NCI-H69 (cell line): ENCODE results near the gene DNAH7.
"Not testable (repeated sequence)": the region's sequence is repeated elsewhere in the genome, so short reads cannot be mapped to it uniquely, and the experiment has no call there.

Experiments used
- DNase-seq: peaks from one replicate; lab custom pipeline; 2025; lab: John Stamatoyannopoulos, UW

The DNAH7 gene

DNA sequence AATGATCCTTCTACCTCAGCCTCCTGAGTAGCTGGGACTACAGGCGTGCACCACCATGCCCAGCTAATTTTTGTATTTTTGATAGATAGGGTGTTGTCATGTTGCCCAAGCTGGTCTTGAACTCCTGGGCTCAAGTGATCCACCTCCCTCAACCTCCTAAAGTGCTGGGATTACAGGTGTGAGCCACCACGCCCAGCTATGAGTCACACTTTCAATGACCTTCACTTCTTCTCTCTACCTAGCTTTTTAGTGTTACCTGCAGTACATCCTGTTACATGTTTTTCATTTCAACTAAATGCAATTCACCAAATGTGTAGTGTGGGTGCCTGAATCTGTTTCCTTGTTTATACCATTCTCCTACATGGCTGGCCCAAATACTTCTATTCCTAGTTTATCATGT is 347.6 kb downstream of the DNAH7 start:
- DNase-seq, result no peak

DNA sequence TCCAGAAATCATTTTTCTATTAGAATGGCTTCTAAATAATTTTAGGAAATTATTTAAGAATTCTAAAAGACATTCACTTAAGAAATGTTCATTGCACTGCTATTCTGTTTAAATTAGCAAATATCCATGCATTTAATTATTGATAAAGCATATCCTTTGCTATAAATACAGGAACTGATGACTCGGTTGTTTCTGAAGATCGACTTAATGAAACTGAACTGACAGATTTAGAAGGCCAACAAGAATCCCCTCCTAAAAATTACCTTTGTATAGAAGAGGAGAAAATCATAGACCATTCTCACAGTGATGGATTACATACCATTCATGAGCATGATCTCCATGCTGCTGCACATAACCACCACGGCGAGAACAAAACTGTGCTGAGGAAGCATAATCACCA is 352.2 kb downstream of the DNAH7 start:
- DNase-seq, result no peak

DNA sequence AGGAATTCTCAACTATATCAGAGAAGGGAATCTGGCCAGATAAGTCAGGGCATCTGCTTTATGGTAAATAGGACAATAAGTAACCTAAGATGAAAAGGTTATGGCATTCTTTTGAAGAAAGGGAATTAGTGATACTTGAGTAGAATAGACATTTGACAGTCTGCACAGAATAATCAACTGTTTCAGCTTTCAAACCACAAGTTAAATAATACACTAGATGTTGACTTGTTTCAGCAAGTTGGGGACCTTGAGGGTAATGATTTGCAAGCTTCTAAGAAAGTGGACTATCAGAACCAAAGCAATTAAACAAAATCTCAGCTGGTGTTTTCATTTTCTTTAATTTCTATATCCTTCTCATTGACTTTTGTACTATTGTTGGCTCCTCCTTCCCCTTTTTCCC is 357.2 kb downstream of the DNAH7 start:
- DNase-seq, result no peak

DNA sequence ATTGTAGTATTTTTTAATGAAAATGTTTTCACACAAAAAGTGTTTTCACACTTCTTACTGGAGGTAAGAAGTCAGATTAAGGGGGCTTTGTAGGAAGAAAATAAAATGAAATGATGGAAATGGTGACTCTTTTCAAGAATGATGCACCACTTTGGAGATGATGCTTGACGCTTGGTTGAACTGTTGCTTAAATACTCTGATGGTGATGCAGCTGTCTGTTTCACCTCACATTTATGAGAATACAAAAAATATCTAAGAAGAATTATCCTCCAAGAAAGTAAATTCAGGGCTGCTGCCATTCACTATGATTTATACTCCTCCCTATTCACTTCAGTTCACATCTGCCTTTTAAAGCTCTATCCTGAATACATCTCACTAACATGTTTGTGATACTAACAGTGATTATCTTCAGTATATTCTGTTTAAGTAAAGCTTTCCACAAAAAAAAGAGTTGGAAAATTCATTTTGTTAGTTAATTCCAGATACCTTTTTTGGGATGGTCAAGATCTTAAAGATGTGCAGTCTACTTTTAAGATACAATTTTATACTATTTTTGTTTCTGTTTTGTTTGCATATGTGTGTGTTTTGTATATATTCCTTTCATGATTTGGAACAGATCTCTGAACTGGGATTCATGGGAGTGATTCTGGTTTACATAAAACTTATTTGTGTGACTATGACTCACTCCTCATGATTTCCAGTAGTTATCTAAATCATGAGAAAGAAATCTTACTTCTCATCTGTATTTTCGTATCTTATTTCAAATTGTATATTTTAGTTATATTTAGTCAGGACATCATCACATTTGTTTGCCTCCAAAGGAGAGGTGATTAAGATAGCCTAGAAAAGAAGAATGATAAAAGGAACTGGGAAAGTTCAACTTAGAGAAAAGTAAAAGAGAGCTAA is 358.5 kb downstream of the DNAH7 start:
- DNase-seq, result no peak

DNA sequence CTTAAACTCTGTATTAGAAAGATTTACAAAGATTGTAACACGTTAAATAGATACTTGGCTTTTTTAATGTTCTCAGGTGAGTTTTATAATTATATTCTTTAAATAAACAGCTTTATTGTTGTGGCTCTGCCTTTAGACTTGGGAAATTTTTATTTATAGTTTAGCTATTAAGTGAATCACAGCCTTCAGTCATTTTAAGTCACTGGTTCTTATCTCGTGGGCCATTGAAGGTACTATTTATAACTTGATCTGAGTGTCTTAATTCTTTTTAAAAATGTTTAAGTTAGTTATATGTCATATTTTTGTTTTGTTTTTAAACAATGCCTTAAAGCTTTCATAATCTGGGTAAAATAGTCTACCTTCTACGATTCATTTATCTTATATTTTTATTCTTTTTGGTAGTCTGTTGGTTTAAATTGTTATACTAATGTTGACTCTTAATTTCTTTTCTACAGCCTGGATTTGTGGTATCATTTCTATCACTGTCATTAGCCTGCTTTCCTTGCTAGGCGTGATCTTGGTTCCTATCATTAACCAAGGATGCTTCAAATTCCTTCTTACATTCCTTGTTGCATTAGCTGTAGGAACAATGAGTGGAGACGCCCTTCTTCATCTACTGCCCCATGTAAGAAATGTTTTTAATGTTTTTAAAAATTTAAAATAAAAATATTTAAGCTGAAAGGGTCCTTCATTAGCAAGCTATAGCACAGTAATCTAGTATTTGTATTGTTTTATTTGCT is 362.3 kb downstream of the DNAH7 start:
- no peak for DNase-seq

DNA sequence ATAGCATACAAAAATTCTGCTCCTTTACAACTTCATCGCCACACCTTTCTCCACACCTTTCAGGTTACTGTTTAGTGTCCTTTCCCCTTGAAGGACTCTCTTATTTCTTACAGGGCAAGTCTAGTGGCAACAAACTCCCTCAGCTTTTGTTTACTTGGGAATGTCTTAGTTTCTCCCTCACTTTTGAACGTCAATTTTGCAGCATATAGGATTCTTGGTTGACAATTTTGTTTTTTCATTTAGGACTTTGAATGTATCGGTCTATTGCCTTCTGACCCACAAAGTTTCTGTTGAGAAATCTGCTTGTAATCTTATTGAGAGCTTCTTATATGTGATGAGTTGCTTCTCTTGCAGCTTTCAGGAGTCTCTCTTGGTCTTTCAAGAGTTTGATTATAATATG is 368.2 kb downstream of the DNAH7 start:
- no peak for DNase-seq

DNA sequence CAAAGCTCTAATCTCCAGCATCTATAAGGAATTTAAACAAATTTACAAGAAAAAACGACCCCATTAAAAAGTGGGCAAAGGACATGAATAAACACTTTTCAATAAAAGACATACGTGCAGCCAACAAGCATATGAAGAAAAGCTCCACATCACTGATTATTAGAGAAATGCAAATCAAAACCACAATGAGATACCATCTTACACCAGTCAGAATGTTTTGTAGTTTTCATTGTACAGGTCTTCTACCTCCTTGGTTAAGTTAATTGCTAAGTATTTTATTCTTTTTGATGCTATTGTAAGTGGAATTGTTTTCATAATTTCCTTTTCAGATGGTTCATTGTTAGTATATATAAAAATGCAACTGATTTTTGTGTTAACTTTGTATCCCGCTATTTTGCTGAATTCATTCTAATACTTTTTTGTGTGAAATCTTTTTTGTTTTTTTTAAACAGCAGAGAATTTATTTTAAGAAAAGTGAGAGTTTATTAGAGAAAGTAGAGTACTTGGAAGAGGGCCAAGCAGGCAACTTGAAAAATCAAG is 370.9 kb downstream of the DNAH7 start:
- no peak for DNase-seq

DNA sequence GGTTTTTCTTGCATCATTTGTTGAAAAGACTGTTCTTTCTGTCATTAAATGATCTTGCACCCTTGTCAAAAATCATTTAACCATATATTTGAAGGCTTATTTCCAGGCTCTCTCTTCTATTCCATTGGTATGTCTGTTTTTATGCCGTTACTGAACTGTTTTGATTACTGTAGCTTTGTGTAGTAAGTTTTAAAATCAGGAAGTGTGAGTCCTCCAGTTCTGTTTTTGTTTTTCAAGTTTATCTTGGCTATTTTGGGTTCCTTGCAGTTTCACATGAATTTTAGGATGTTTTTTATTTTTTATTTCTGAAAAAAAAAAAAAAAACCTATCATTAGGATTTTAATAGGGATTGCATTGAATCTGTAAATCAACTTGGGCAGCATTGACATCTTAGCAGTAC is 372.6 kb downstream of the DNAH7 start:
- DNase-seq, result no peak

DNA sequence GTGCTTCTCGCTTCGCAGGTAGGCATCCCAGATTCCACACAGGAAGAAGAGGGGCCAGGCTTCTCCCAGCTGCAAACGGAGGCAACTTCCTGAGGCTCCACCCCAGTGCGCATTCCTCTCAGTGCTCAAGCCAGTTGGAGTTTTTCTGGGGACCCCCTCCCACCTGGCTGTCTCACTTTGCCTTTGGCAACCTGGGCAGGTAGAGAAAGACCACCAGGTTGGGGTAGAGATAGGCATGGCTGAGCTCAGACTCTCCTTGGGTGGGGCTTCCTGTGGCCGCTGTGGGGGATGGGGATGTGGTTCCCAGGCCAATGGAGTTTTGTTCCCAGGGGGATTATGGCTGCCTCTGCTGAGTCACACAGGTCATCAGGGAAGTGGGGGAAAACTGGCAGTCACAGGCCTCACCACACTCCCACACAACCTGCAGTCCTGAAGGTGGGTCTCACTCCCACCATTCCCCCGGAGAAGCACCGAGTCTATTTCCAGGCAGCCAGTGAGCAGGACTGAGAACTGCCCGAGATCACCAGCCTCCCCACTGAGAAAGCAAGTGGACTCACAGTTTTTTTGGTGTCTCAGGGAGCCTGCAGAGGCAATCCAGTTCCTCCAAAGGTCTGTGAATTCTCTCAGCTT is 373.5 kb downstream of the DNAH7 start:
- no peak for DNase-seq

DNA sequence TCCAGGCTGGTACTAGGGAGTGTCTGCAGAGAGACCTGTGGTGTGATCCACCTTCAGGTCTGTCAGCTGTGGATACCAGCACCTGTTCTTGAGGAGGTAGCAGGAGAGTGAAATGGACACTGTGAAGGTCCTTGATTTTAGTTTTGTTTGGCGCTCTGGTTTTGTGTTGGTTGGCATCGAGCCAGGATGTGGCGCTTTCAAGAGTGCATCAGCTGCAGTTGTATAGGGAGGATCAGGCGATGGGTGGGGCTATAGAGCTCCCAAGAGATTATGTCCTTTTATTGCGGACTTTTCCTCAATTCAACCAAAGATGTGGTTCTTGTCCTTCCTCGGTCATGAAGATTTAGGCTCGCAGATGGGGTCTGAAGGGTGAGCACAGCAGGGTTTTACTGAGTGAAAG is 374.1 kb downstream of the DNAH7 start:
- peak; percentile 6 for DNase-seq

DNA sequence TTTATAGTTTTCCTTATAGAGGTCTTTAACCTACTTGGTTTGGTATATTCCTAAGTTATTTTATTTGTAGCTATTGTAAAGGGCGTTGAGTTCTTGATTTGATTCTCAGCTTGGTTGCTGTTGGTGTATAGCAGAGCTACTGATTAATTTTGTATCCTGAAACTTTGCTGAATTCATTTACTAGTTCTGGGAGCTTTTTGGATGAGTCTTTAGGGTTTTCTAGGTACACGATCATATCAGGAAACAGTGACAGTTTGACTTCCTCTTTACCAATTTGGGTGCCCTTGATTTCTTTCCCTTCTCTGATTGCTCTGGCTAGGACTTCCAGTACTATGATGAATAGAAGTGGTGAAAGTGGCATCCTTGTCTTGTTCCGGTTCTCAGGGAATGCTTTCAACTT is 376.1 kb downstream of the DNAH7 start:
- DNase-seq, result not testable (repeated sequence)
